Esophagus (tissue), 2 donors: Measurements from ENCODE around the gene DCP1B. TPM values are rescaled to one million over a fixed set of nuclear protein-coding genes. Genes with fewer than 3 reads are reported as not detected.
A peak's percentile ranks its signal among the peaks of the same experiment; 100 is the strongest.

Source experiments
- H3K27ac ChIP-seq, 2 donors: one replicate each; pipeline ENCODE4 v1.5.1; 2013; ENCODE audit warnings: low read depth in 2 of 2, mild to moderate bottlenecking in 2 of 2, inconsistent platforms in 1 of 2, low read length in 1 of 2, moderate library complexity in 1 of 2
- H3K27me3 ChIP-seq, 2 donors: one replicate each; pipeline ENCODE4 v1.6.1; 2013; ENCODE audit warnings: low read length in 2 of 2, control low read depth in 1 of 2, mild to moderate bottlenecking in 1 of 2; ENCODE audit not compliant: insufficient read depth in 2 of 2, control insufficient read depth in 1 of 2
- H3K36me3 ChIP-seq, 2 donors: one replicate each; pipeline ENCODE4 v1.6.1; 2013; ENCODE audit warnings: low read length in 1 of 2; ENCODE audit not compliant: control insufficient read depth in 2 of 2, insufficient read depth in 2 of 2
- H3K4me1 ChIP-seq, 2 donors: one replicate each; pipeline ENCODE4 v1.6.1; 2013; ENCODE audit warnings: low read length in 1 of 2; ENCODE audit not compliant: control insufficient read depth in 2 of 2, insufficient read depth in 2 of 2
- H3K4me3 ChIP-seq, 2 donors: one replicate each; pipeline ENCODE4 v1.5.1; 2013; ENCODE audit warnings: low read length in 2 of 2, mild to moderate bottlenecking in 2 of 2, low read depth in 1 of 2, moderate library complexity in 1 of 2
- H3K9me3 ChIP-seq, 2 donors: one replicate each; pipeline ENCODE4 v1.6.1; 2013; ENCODE audit warnings: mild to moderate bottlenecking in 2 of 2, low read depth in 1 of 2, low read length in 1 of 2, moderate library complexity in 1 of 2; ENCODE audit not compliant: control insufficient read depth in 2 of 2, insufficient read depth in 1 of 2
- whole genome bisulfite sequencing, 2 donors: extraction: QIAGEN DNeasy Blood & Tissue Kit; methylation state at CpG; one replicate each; pipeline ENCODE4 v1.1.7; 2013; 5-methylcytosine and 5-hydroxymethylcytosine counted together
- polyA plus RNA-seq, 2 donors: library from polyadenylated mRNA; stranded (reverse); fragments of 200-250 nt; gene quantifications; one replicate each; pipeline ENCODE4 v1.2.3, GENCODE V29; 2013
- donor health status: healthy with polysubstance abuse.
- donor health status: Bipolar disorder and iron deficiency.

The DCP1B gene
- polyA plus RNA-seq, 2 donors, result 2.6 to 5.2 TPM

DNA sequence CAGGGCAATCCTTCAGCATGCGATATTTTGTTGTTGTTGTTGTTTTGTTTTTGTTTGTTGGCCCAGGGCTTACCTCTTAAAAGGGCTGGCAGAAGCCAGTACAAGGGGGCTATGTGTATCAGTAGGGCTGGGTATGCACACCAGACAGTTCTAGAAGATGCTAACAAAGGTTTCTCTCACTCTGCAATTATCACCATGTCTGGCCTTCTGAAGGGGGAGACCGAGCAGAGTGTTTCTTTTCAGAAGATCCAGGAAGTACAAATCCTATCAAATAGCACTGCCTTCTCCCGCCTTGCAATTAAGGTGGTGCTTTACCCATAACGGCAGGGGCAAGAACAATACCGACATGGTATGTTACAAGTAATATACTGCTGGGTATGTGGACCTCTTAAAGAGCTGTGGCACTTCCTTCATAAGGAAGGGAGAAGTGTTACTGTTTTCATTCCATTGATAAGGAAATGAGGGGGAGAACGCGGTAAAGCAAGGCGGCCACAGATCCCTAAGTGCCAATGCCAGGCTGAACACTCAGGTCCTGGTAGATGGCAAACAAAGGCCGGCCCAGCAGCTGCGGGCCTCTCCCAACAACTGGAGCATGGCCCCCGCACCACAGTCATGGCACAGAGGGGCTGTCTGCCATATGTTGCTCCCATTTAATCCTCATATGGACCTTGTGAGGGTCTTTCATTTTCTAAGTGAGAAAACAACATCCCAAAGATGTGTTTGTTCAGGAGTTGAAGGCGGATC is 66.6 kb downstream of the DCP1B start:
- Histone ChIP-seq H3K36me3 (no peaks in the 10 kb centered on the region), H3K27ac (peak overlapping the region in 1 of 2 donors; percentile 41), H3K27me3 (no peaks in the 10 kb centered on the region), H3K4me1 (peaks cover 7 to 9% of the 10 kb centered on the region in 2 donors), H3K9me3 (no peaks in the 10 kb centered on the region), H3K4me3 (no peak overlapping the region)
- 84 to 88% methylated on average over 12 of the region's 12 CpGs for WGBS, 2 donors

DNA sequence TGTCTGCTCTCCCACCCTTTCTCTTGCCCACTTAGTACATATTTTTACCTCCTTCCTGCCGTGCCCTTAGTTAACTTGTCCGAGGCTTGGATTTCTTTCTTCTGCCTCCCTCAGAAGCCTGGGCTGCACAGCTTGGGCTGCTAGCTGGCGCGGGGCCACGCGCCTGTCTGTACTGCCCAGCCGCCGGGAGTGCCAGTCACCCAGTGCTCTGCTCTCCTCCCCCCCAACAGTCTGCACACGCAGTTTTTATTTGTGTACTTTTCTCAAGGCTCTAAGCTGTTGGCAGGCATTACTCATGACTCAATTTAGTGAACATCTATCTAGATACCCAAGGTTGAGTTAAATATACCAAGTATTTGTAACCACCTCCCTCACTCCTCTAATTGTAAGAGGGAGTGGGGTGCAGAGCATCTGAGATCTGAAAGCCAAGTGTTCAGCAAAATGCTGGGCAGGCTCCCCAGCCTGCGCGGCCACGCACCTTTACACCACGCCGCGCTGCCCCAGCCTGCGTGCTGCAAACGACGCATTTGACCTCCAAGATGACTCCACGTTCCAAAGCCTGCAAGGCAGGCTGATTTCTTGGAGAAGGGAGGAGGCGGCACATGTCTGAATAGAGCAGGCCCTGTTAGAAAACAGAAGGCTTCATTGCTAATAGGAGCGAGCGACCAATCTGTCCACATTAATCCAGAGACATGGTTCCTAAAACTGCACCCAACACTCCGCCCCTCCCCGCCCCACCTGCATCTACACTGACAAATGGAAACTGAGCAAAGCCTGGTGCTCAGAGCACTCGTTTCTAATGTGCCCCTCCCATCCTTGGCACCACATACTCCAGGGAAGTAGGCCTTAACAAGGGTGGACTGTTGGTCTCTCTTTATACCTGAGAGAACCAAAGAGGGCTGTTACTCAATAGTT is 67.6 kb downstream of the DCP1B start:
- peak overlapping the region; percentile 41 to 69 for H3K27ac ChIP-seq

DNA sequence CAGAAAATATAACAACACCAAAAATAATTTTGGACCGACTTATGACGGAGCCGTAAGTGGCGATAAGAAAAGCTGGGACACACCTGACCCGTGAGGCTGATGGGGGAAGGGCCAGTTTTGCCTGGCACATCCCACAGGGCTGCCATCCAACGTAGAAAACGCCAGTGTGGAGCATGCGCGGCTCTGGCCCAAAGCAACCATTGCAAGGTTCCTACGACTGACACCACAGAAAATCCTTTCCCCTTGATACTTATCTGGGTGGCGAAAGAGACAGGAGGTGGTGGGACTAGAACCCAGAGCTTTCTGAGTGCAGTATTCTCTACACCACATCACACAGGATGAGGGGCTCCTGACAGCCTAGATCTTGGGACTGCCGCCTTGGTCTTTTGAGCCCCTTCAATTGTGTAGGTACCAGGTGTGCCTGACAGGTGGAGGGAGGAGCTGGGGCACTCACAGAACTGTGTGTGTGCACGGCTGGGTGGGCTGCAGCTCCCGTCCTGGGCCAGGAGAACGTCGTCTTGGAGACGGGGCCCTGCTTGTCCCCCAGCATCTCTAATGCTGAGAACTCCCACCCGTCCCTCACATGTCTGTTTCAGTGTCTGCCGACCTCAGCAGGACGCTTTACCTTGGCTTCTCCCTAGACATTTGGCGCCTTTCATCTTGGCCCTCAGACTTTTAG is 68.4 kb downstream of the DCP1B start:
- Histone ChIP-seq H3K9me3 (no peaks in the 10 kb centered on the region), H3K4me1 (peaks cover 9 to 12% of the 10 kb centered on the region in 2 donors), H3K27ac (no peak overlapping the region), H3K36me3 (no peaks in the 10 kb centered on the region), H3K4me3 (no peak overlapping the region), H3K27me3 (no peaks in the 10 kb centered on the region)
- WGBS, 2 donors, result 71 to 75% methylated on average over 21 of the region's 21 CpGs

More for the DNA sequence above, 67.6 kb downstream of the DCP1B start:
- Histone ChIP-seq H3K36me3 (no peaks in the 10 kb centered on the region), H3K9me3 (no peaks in the 10 kb centered on the region), H3K27me3 (no peaks in the 10 kb centered on the region), H3K4me3 (no peak overlapping the region), H3K4me1 (peaks cover 9 to 12% of the 10 kb centered on the region in 2 donors)
- WGBS, 2 donors, result 55 to 57% methylated on average over 25 of the region's 25 CpGs

DNA sequence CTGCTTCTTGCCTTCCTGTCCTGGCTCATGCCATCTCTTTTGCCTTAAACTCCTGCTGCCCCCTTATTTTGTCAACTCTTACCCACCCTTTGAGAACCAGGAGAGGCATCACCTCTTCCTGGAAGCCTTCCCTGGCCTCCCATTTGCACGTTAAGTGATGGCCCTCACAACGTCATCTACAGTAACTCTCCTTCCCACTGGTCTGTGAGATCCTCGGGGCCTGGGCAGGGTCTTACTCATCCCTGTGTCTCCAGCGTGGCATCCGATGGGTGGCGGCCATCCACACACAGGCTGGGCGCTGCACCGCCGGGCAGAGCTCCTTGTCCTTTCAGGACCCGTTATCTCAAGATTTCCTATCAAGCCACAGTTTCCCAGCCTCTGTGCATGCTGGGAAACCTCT is 69.0 kb downstream of the DCP1B start:
- no peak overlapping the region for H3K4me3 ChIP-seq
- no peaks in the 10 kb centered on the region for H3K9me3 ChIP-seq
- H3K36me3 ChIP-seq, result no peaks in the 10 kb centered on the region
- H3K4me1 ChIP-seq, result peaks cover 9 to 12% of the 10 kb centered on the region in 2 donors
- 86% methylated on average over 10 of the region's 10 CpGs for WGBS, 2 donors
- no peaks in the 10 kb centered on the region for H3K27me3 ChIP-seq
- H3K27ac ChIP-seq, result no peak overlapping the region

DNA sequence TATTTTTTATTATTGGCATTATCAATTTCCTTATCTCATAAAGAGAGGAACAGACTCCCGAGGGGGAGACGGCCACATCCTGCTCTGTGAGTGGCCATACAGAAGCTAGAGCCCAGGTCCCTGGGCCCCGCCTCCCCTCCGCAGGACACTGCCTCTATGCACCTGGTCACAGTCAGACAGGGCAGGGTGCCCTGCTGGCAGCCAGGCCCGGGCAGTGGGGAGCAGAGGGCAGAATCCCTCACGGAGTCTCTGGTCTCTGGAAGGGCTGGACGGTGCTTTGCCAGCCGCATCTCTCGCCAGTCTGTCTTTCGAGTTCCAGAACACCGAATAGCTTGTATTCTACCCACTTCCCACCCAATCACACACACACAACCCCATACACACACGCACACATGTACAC is 69.4 kb downstream of the DCP1B start:
- peaks cover 9 to 12% of the 10 kb centered on the region in 2 donors for H3K4me1 ChIP-seq
- 78 to 85% methylated on average over 12 of the region's 12 CpGs for whole genome bisulfite sequencing, 2 donors
- no peaks in the 10 kb centered on the region for H3K36me3 ChIP-seq
- H3K9me3 ChIP-seq, result no peaks in the 10 kb centered on the region
- H3K27me3 ChIP-seq, result no peaks in the 10 kb centered on the region
- no peak overlapping the region for H3K27ac ChIP-seq
- no peak overlapping the region for H3K4me3 ChIP-seq

DNA sequence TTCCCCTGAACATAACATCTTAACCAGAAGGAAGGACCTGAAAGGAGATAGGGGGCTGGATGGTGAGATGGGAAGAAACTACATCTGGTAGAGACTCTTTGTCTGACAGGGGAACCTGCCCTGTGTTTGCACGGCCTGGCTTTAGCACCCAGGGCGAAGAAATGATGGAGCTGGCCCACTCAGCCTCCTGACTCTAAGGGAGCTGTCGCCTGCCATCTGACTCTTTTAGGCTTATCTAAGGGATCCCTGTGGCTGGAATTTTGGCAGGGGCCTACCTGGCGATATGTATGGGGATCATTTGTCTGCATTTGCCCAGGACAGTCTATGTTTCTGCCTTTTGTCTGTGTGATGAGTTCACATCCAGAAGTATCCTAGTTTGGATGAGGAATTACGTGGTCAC is 70.2 kb downstream of the DCP1B start:
- Histone ChIP-seq H3K4me1 (peaks cover 9 to 12% of the 10 kb centered on the region in 2 donors), H3K9me3 (no peaks in the 10 kb centered on the region), H3K27ac (no peak overlapping the region), H3K36me3 (no peaks in the 10 kb centered on the region), H3K27me3 (no peaks in the 10 kb centered on the region), H3K4me3 (no peak overlapping the region)
- WGBS, 2 donors, result 85 to 92% methylated on average over 5 of the region's 5 CpGs

DNA sequence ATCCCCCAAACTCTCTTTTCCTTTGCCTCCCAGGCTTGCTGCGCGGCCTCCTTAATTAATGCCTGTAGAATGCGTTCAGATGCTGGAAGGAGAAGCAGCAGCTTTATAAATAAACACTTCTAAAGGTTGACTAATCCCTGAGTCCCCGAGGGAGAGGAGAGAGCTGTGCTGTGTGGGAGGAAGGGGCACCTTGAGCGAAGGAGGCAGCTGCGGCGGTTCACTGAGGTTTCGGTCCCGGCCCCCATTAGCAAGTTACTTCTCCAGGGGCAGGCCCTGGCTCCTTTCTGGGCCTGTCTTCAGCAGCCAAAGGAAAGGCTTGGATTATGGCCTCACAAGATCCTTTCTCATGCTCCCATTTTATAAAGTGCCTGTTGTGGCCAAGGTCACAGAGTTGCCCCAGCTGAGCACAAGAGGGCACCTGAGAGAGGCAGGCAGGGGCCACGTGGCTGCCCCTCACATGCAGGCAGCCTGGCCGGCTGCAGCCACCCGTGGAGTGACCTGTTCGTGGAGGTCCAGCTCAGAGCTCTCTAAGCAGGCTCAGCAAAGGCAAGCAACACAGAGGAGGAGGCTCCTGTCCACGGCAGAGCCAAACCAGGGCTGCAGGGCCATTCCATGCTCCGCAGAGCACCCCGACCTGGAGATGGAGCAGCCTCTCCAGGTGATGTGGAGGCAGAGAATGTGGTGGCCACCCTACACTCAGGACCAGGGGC is 70.8 kb downstream of the DCP1B start:
- H3K36me3 ChIP-seq, result no peaks in the 10 kb centered on the region
- H3K27ac ChIP-seq, result no peak overlapping the region
- WGBS, 2 donors, result 71 to 76% methylated on average over 16 of the region's 16 CpGs
- H3K27me3 ChIP-seq, result no peaks in the 10 kb centered on the region
- H3K9me3 ChIP-seq, result no peaks in the 10 kb centered on the region
- no peak overlapping the region for H3K4me3 ChIP-seq
- peaks cover 9 to 12% of the 10 kb centered on the region in 2 donors for H3K4me1 ChIP-seq

DNA sequence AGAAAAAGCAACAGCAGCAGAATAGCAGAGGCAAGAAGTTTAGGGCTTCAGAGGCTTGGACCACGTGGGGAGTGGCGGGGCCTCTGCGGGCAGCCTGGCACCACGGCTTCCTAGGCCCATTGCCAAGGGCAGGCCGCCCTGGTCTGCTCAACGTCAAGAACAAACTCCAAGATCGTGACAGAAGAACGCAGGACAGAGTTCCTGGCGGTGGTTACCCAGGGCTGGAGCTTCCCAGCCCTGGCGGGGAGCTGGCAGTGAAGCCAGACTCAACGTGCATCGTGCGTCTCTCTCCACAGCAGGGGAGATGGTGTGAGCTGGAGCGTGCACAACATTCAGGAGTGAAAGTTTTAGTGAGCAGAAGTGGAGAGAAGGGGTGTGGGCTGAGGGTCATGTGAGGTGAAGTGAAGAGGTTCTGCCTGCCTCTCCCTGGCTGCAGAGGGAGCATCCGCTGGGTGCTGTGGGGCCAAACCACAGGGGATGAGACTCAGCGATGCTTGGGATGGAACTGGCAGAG is 71.9 kb downstream of the DCP1B start:
- Histone ChIP-seq H3K4me1 (peaks cover 9 to 12% of the 10 kb centered on the region in 2 donors), H3K4me3 (no peak overlapping the region), H3K9me3 (no peaks in the 10 kb centered on the region), H3K27me3 (no peaks in the 10 kb centered on the region), H3K36me3 (no peaks in the 10 kb centered on the region), H3K27ac (no peak overlapping the region)
- 23 to 38% methylated on average over 16 of the region's 16 CpGs for WGBS, 2 donors

DNA sequence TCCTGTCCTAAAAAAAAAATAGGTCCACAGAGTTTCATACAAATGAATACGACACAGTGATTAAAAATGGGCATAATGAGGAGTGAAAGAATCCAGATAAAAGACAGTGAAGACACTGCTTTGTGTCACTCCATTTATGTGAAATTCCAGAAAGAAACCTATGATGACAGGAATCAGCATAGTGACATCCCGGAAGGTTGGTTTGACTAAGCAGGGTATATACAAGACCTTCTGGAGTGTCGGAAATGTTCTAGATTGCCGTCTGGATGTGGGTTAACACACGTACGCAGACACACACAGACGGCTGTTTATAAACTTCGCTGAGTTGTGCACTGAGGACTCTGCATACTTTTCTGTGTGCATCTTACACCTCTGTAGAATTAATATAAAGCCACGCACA is 72.6 kb downstream of the DCP1B start:
- no peaks in the 10 kb centered on the region for H3K9me3 ChIP-seq
- no peak overlapping the region for H3K4me3 ChIP-seq
- 83 to 90% methylated on average over 9 of the region's 9 CpGs for WGBS, 2 donors
- no peaks in the 10 kb centered on the region for H3K27me3 ChIP-seq
- H3K27ac ChIP-seq, result no peak overlapping the region
- H3K4me1 ChIP-seq, result peaks cover 9 to 11% of the 10 kb centered on the region in 2 donors
- no peaks in the 10 kb centered on the region for H3K36me3 ChIP-seq
